Measurements from ENCODE around the gene RASGRP3.
A peak's percentile ranks its signal among the peaks of the same experiment; 100 is the strongest.

The RASGRP3 gene

GRCh38 chr2:33476793-33477190 lies 343 bp downstream of the RASGRP3 start:
- no peak for TF ChIP-seq CTCF (IDR thresholded peaks at IDR 0.05)
- Histone ChIP-seq H3K36me3 (no peaks in the 10 kb centered on the region), H3K27me3 (no peaks in the 10 kb centered on the region), H3K9me3 (no peaks in the 10 kb centered on the region), H3K27ac (peak overlapping the region; percentile 85), H3K4me3 (ENCODE audit: low read depth in 1 of 2, low read length in 1 of 2) (peak overlapping the region; percentile 66 to 71), H3K4me1 (ENCODE audit: control insufficient read depth in 1 of 2, insufficient read depth in 1 of 2, low read depth in 1 of 2, low read length in 1 of 2) (peaks cover 12 to 19% of the 10 kb centered on the region in 2 experiments)

- no peak for TF ChIP-seq CTCF (IDR thresholded peaks at IDR 0.05)
- Histone ChIP-seq H3K4me3 (ENCODE audit: low read depth in 1 of 2, low read length in 1 of 2) (peak overlapping the region; percentile 16 to 28), H3K9me3 (no peaks in the 10 kb centered on the region), H3K27ac (peak overlapping the region; percentile 85), H3K36me3 (no peaks in the 10 kb centered on the region), H3K4me1 (ENCODE audit: control insufficient read depth in 1 of 2, insufficient read depth in 1 of 2, low read depth in 1 of 2, low read length in 1 of 2) (peaks cover 12 to 19% of the 10 kb centered on the region in 2 experiments), H3K27me3 (no peaks in the 10 kb centered on the region)
These were observed 1.3 kb downstream of the RASGRP3 start for GRCh38 chr2:33477473-33478468.

DNA sequence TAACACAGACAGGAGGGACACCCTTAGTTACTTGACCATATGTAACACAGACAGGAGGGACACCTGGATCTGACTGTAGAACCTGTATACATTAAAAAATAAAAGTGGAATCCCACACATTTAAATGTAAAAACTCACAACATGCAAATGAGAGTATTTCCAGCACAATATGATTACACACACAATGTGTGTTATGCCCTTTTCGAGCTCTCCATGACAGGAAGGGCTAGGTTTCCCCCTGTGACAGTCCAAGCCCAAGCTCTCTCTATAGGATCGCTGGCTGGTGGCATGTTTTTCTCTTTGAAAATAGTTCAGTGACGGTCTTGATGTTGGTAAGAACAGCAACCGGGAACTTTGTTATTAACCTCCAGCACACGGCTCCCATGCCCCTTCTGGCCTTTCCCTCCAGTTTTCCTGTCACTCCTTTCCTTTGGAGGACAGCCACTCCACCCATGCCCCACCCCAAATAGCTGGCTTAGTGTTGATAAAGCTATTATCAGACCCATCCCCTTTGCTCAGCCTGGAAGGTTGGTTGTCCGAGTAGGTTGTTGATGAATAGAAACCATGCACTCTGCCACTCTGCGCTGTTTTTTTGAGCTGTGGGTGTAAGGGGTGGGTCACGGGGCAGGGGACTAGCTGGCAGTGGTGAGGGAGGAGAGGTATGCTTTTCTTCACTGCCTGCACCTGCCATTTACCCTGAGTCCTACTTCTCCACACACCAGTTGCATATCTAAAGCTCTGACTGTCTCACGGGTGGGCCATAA lies 2.7 kb downstream of the RASGRP3 start:
- no peak for TF ChIP-seq CTCF (IDR thresholded peaks at IDR 0.05)
- H3K27ac ChIP-seq, result no peak overlapping the region
- H3K4me1 ChIP-seq (ENCODE audit: control insufficient read depth in 1 of 2, insufficient read depth in 1 of 2, low read depth in 1 of 2, low read length in 1 of 2), result peaks cover 12 to 19% of the 10 kb centered on the region in 2 experiments
- no peak overlapping the region for H3K4me3 ChIP-seq (ENCODE audit: low read depth in 1 of 2, low read length in 1 of 2)
- no peaks in the 10 kb centered on the region for H3K27me3 ChIP-seq
- no peaks in the 10 kb centered on the region for H3K9me3 ChIP-seq
- H3K36me3 ChIP-seq, result no peaks in the 10 kb centered on the region

GRCh38 chr2:33482518-33482917 lies 6.1 kb downstream of the RASGRP3 start:
- H3K4me1 ChIP-seq (ENCODE audit: control insufficient read depth in 1 of 2, insufficient read depth in 1 of 2, low read depth in 1 of 2, low read length in 1 of 2), result peaks cover 7% of the 10 kb centered on the region in 2 experiments
- H3K9me3 ChIP-seq, result no peaks in the 10 kb centered on the region
- no peak overlapping the region for H3K4me3 ChIP-seq (ENCODE audit: low read depth in 1 of 2, low read length in 1 of 2)
- no peaks in the 10 kb centered on the region for H3K27me3 ChIP-seq
- no peak overlapping the region for H3K27ac ChIP-seq
- TF ChIP-seq CTCF (IDR thresholded peaks at IDR 0.05), result no peak
- no peaks in the 10 kb centered on the region for H3K36me3 ChIP-seq

DNA sequence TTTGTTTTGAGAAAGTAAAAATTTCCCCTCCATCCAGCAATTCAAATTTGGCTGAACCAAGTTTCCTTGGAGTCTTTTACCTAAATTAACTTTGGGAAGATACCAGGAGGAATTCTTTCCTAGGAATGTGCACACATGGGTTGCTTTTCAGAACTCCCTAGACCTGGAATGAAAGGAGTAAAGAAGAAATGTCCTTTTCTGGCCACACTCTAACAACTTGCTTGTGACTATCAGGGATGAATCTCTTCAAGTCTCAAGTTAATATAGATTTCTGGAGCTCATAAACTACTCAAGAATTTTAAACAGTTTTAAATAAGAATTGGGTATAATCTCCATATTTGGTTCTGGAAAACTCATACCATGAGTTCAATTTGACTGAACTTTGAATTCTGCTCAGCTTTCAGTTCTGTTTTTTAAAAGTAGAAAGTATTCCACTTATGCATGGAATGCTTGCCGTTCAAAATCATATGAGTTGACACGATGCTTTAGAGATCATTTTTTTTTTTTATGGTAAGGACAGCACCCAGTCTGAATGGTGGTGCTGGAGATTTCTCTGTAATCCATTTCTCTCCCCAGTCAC lies 7.7 kb downstream of the RASGRP3 start:
- H3K27ac ChIP-seq, result no peak overlapping the region
- H3K36me3 ChIP-seq, result no peaks in the 10 kb centered on the region
- H3K4me1 ChIP-seq (ENCODE audit: control insufficient read depth in 1 of 2, insufficient read depth in 1 of 2, low read depth in 1 of 2, low read length in 1 of 2), result no peaks in the 10 kb centered on the region
- no peak for TF ChIP-seq CTCF (IDR thresholded peaks at IDR 0.05)
- no peaks in the 10 kb centered on the region for H3K27me3 ChIP-seq
- H3K9me3 ChIP-seq, result no peaks in the 10 kb centered on the region
- H3K4me3 ChIP-seq (ENCODE audit: low read depth in 1 of 2, low read length in 1 of 2), result no peak overlapping the region
